ENCODE measurements around the gene ARMC9. TPM values are rescaled to one million over a fixed set of nuclear protein-coding genes. Genes with fewer than 3 reads are reported as not detected.
"Not testable (repeated sequence)": the region's sequence is repeated elsewhere in the genome, so short reads cannot be mapped to it uniquely, and the experiment has no call there.

The ARMC9 gene
- total and polyA plus RNA-seq, 2 donors from 2014 or later: 7.3 to 18.2 TPM

DNA sequence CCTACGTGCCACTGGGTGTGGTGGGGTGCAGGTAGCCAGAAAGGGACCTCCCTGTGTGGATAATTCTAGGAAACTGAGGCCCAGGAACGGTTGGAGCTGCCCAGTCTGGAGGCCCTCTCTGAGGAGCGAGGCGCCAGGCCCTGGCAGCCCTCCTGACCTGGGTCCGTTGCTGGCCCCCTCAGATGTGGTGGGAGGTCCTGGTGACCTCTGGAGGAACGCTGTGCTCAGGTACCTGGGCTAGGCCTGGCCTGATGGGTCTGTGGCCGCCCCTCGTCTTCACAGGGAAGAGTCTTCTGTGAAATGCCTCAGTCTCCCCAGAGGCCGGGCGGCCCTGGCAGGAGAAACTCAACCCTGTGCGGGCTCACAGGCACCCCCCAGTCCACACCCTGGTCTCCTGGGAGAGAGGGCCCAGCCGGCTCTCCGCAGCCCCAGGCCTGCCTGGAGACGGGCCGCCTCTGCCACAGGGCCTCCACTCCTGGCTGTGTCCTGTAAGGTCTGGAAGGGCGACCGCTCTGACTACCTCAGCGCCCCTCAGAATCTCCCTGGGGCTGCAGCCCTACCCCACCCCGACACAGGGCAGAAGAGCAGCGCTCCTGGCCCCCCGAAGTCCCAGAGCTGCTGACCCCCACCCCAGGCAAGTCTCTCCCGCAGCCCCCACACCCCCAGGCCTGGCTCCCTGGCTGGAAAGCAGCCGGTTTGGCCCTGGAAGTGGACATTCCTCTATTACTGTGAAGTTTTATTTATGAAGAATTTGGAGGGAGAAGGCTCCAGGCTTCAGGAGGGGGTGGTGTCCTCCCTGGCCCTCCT, 200.8 kb downstream of the ARMC9 start:
- Histone ChIP-seq H3K4me1 (ENCODE audit: control insufficient read depth in 2 of 3, insufficient read depth in 2 of 3, low read depth in 1 of 3, low read length in 3 of 3) (peaks cover 0 to 8% (median 0%) of the 10 kb centered on the region in 3 donors), H3K9ac (ENCODE audit: low read length in 3 of 3) (no peak overlapping the region), H3K36me3 (ENCODE audit: control insufficient read depth in 2 of 3, insufficient read depth in 3 of 3, low read length in 3 of 3) (no peaks in the 10 kb centered on the region), H3K27ac (ENCODE audit: low read depth in 2 of 2, low read length in 2 of 2) (no peak overlapping the region), H3K27me3 (ENCODE audit: control insufficient read depth, insufficient read depth, low read length) (no peaks in the 10 kb centered on the region), H3K9me3 (ENCODE audit: control insufficient read depth in 2 of 3, insufficient read depth in 1 of 3, low read length in 3 of 3) (no peaks in the 10 kb centered on the region), H3K4me3 (ENCODE audit: low read length in 3 of 3) (no peak overlapping the region)
- intact Hi-C loops (cut with DNase I): no loop called here
- DNase-seq (no peak), FAIRE-seq (no peak)
- TF ChIP-seq, protein P1, sequence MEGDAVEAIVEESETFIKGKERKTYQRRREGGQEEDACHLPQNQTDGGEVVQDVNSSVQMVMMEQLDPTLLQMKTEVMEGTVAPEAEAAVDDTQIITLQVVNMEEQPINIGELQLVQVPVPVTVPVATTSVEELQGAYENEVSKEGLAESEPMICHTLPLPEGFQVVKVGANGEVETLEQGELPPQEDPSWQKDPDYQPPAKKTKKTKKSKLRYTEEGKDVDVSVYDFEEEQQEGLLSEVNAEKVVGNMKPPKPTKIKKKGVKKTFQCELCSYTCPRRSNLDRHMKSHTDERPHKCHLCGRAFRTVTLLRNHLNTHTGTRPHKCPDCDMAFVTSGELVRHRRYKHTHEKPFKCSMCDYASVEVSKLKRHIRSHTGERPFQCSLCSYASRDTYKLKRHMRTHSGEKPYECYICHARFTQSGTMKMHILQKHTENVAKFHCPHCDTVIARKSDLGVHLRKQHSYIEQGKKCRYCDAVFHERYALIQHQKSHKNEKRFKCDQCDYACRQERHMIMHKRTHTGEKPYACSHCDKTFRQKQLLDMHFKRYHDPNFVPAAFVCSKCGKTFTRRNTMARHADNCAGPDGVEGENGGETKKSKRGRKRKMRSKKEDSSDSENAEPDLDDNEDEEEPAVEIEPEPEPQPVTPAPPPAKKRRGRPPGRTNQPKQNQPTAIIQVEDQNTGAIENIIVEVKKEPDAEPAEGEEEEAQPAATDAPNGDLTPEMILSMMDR (IDR thresholded peaks at IDR 0.05; ENCODE audit: borderline replicate concordance, extremely low read depth, insufficient read depth): no peak

DNA sequence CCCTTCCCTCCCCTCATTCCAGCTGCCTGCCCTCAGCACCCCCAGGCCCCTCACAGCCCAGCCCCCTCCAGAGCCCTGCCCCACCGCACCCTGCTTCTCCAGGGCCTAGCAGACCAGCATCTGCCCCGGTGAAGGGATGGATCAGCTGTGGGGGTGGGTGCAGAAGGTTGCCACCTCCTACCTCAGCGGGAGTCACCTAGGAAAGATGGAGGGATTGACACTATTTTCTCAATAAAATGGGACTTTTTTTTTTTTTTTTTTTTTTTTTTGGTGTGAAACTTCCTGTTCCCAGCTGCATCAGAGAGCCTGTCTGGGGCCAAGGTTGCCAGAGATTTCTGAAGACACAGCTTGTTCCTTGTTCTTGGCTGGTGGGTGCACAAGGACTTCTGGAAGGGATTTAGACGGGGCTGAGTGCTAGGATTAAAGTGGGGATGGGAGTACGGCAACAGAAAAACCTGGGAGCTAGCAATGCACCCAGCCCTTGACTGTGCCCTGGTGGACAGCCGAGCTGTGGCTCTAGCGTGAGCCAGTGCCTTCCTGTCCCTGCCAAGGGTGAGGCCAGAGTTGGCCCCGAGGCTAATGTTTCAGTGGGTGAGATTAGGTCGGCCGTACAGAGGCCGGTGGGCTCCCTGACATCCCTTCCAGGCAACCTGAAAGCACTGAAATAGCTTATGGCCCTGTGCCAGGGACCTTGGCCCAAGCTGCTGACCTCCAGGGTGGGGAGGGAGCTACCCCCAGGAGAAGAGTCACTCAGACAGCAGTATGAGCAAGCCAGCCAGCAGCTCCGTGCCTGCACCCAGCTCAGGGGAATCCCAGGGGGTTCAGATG, 201.6 kb downstream of the ARMC9 start:
- Histone ChIP-seq H3K4me1 (ENCODE audit: control insufficient read depth in 2 of 3, insufficient read depth in 2 of 3, low read depth in 1 of 3, low read length in 3 of 3) (peaks cover 0 to 6% (median 0%) of the 10 kb centered on the region in 3 donors), H3K27ac (ENCODE audit: low read depth in 2 of 2, low read length in 2 of 2) (no peak overlapping the region), H3K4me3 (ENCODE audit: low read length in 3 of 3) (no peak overlapping the region), H3K27me3 (ENCODE audit: control insufficient read depth, insufficient read depth, low read length) (no peaks in the 10 kb centered on the region), H3K9me3 (ENCODE audit: control insufficient read depth in 2 of 3, insufficient read depth in 1 of 3, low read length in 3 of 3) (no peaks in the 10 kb centered on the region), H3K9ac (ENCODE audit: low read length in 3 of 3) (no peak overlapping the region), H3K36me3 (ENCODE audit: control insufficient read depth in 2 of 3, insufficient read depth in 3 of 3, low read length in 3 of 3) (no peaks in the 10 kb centered on the region)
- TF ChIP-seq, protein P1 (IDR thresholded peaks at IDR 0.05; ENCODE audit: borderline replicate concordance, extremely low read depth, insufficient read depth): no peak
- DNase-seq (no peak), FAIRE-seq (no peak)
- intact Hi-C loops (cut with DNase I): no loop called here

DNA sequence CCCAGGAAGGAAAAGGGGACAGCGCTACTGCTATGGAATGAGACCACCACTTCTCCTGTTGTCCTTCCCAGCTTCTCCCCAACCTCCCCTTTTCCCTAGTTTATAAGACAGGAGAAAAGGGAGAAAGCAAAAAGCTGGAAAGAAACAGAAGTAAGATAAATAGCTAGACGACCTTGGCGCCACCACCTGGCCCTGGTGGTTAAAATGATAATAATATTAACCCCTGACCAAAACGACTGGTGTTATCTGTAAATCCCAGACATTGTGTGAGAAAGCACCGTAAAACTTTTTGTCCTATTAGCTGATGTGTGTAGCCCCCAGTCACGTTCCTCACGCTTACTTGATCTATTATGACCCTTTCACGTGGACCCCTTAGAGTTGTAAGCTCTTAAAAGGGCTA, 202.2 kb downstream of the ARMC9 start:
- intact Hi-C loops (cut with DNase I); H3K27ac ChIP-seq (ENCODE audit: low read depth in 2 of 2, low read length in 2 of 2); FAIRE-seq; H3K27me3 ChIP-seq (ENCODE audit: control insufficient read depth, insufficient read depth, low read length); H3K4me3 ChIP-seq (ENCODE audit: low read length in 3 of 3); H3K9me3 ChIP-seq (ENCODE audit: control insufficient read depth in 2 of 3, insufficient read depth in 1 of 3, low read length in 3 of 3); H3K4me1 ChIP-seq (ENCODE audit: control insufficient read depth in 2 of 3, insufficient read depth in 2 of 3, low read depth in 1 of 3, low read length in 3 of 3); H3K36me3 ChIP-seq (ENCODE audit: control insufficient read depth in 2 of 3, insufficient read depth in 3 of 3, low read length in 3 of 3); H3K9ac ChIP-seq (ENCODE audit: low read length in 3 of 3); DNase-seq: not testable (repeated sequence)

DNA sequence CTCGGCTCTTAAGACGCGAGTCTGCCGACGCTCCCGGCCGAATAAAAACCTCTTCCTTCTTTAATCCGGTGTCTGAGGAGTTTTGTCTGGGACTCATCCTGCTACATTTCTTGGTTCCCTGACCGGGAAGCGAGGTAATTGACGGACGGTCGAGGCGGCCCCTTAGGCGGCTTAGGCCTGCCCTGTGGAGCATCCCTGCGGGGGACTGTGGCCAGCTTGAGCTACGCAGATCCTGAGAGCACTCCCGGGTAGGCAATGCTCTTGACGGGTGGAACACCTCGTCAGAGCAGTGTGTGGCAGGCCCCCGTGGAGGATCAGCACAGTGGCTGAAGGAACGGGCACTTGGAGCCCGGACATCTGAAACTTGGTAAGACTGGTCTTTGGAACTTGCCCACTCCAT, 202.7 kb downstream of the ARMC9 start:
- H3K4me1 ChIP-seq (ENCODE audit: control insufficient read depth in 2 of 3, insufficient read depth in 2 of 3, low read depth in 1 of 3, low read length in 3 of 3); H3K9me3 ChIP-seq (ENCODE audit: control insufficient read depth in 2 of 3, insufficient read depth in 1 of 3, low read length in 3 of 3); FAIRE-seq: not testable (repeated sequence)

DNA sequence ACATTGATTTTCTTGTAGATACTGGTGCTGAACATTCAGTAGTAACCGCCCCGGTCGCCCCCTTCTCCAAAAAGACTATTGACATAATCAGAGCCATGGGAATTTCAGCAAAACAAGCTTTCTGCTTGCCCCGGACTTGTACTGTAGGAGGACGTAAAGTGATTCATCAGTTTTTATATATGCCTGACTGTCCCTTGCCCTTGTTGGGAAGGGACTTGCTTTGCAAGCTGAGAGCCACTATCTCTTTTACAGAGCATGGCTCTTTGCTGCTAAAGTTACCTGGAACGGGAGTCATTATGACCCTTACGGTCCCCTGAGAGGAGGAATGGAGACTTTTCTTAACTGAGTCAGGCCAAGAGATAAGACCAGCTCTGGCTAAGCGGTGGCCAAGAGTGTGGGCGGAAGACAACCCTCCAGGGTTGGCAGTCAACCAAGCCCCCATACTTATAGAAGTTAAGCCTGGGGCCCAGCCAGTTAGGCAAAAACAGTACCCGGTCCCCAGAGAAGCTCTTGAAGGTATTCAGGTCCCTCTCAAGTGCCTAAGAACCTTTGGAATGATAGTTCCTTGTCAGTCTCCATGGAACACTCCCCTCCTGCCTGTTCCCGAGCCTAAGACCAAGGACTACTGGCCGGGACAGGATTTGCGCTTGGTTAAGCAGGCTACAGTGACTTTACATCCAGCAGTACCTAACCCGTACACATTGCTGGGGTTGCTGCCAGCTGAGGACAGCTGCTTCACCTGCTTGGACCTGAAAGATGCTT, 205.2 kb downstream of the ARMC9 start:
- not testable (repeated sequence) for H3K4me1 ChIP-seq (ENCODE audit: control insufficient read depth in 2 of 3, insufficient read depth in 2 of 3, low read depth in 1 of 3, low read length in 3 of 3)

More for the DNA sequence above, 202.7 kb downstream of the ARMC9 start:
- DNase-seq; H3K9ac ChIP-seq (ENCODE audit: low read length in 3 of 3); H3K27ac ChIP-seq (ENCODE audit: low read depth in 2 of 2, low read length in 2 of 2); H3K27me3 ChIP-seq (ENCODE audit: control insufficient read depth, insufficient read depth, low read length); intact Hi-C loops (cut with DNase I); H3K4me3 ChIP-seq (ENCODE audit: low read length in 3 of 3); H3K36me3 ChIP-seq (ENCODE audit: control insufficient read depth in 2 of 3, insufficient read depth in 3 of 3, low read length in 3 of 3): not testable (repeated sequence)

DNA sequence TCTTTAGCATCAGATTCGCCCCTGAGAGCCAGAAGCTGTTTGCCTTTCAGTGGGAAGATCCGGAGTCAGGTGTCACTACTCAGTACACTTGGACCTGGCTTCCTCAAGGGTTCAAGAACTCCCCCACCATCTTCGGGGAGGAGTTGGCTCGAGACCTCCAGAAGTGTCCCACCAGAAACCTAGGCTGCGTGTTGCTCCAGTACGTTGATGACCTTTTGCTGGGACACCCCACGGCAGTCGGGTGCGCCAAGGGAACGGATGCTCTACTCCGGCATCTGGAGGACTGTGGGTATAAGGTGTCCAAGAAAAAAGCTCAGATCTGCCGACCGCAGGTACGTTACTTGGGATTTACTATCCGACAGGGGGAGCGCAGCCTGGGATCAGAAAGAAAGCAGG, 205.8 kb downstream of the ARMC9 start:
- H3K9ac ChIP-seq (ENCODE audit: low read length in 3 of 3); H3K4me3 ChIP-seq (ENCODE audit: low read length in 3 of 3); H3K36me3 ChIP-seq (ENCODE audit: control insufficient read depth in 2 of 3, insufficient read depth in 3 of 3, low read length in 3 of 3); H3K27me3 ChIP-seq (ENCODE audit: control insufficient read depth, insufficient read depth, low read length); intact Hi-C loops (cut with DNase I); FAIRE-seq; H3K9me3 ChIP-seq (ENCODE audit: control insufficient read depth in 2 of 3, insufficient read depth in 1 of 3, low read length in 3 of 3); H3K4me1 ChIP-seq (ENCODE audit: control insufficient read depth in 2 of 3, insufficient read depth in 2 of 3, low read depth in 1 of 3, low read length in 3 of 3); H3K27ac ChIP-seq (ENCODE audit: low read depth in 2 of 2, low read length in 2 of 2): not testable (repeated sequence)
- DNase-seq: peak in 1 of 5 donors; percentile 45

More for the DNA sequence above, 205.2 kb downstream of the ARMC9 start:
- H3K27ac ChIP-seq (ENCODE audit: low read depth in 2 of 2, low read length in 2 of 2); H3K9me3 ChIP-seq (ENCODE audit: control insufficient read depth in 2 of 3, insufficient read depth in 1 of 3, low read length in 3 of 3); H3K27me3 ChIP-seq (ENCODE audit: control insufficient read depth, insufficient read depth, low read length); H3K4me3 ChIP-seq (ENCODE audit: low read length in 3 of 3); H3K9ac ChIP-seq (ENCODE audit: low read length in 3 of 3); H3K36me3 ChIP-seq (ENCODE audit: control insufficient read depth in 2 of 3, insufficient read depth in 3 of 3, low read length in 3 of 3); FAIRE-seq; intact Hi-C loops (cut with DNase I): not testable (repeated sequence)
- peak in 3 of 5 donors; percentile 51 to 67 (median 62) for DNase-seq
